Activated naive CD4-positive, alpha-beta T cell treated with anti-CD3 and anti-CD28 coated beads, Interleukin-2, amount 10 ng/mL, durations not matched to agents 7 days and 5 days (primary cell): ENCODE data around the gene PARP12.

Experiments
- CTCF ChIA-PET: fragments of 350-600 bp; sonication (Branson Sonifier 250); formaldehyde crosslinking; loops from one replicate; lab custom pipeline; 2021; ENCODE audit warnings: antibody characterized with exemption; lab: Charles Lee
- DNase-seq: peaks from one replicate; pipeline ENCODE4 v3.0.0-alpha.2; 2020
- H3K27ac Mint-ChIP-seq: one replicate; pipeline ENCODE4 v1.8.0; 2021; ENCODE audit warnings: mild to moderate bottlenecking, moderate library complexity, mixed read lengths
- H3K27me3 Mint-ChIP-seq: one replicate; pipeline ENCODE4 v1.8.0; 2021; ENCODE audit warnings: mild to moderate bottlenecking, mixed read lengths
- H3K36me3 Mint-ChIP-seq: one replicate; pipeline ENCODE4 v1.8.0; 2021; ENCODE audit warnings: mixed read lengths
- H3K4me1 Mint-ChIP-seq: one replicate; pipeline ENCODE4 v1.8.0; 2021; ENCODE audit warnings: mixed read lengths
- H3K4me3 Mint-ChIP-seq: one replicate; pipeline ENCODE4 v1.8.0; 2021; ENCODE audit warnings: mild to moderate bottlenecking, moderate library complexity, mixed read lengths
- H3K9me3 Mint-ChIP-seq: one replicate; pipeline ENCODE4 v1.8.0; 2021; ENCODE audit warnings: mixed read lengths

PARP12 gene

DNA sequence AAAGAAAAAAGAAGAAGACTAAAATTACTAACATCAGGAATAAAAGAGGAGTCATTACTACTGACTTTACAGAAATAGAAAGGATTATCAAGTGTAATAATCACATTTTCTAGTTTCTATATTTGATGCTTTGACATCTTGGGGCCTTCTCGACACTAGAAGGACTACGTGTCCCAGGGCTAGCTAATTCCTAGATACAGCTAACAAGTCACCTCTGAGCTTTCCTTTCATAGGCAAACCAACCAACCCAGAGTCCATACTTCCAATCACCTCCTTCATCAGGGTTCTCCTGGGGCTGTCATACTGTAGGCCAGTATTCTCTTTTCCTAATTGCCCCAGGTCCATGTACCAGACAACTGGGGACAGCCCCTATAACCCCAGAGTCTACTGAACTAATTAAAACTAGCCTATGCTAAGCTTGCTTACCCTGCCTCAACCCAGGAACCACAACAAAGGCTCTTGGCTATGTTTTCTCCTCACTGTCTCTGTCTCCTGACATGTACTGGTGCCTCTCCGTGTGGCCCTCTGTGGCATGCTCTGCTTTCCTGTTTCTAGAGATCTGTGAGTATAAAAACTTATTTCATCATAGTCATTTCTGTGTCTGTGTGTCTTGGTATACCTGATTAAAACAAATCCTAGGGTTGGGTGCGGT lies 6.7 kb upstream of the PARP12 start:
- H3K36me3 Mint-ChIP-seq, result peaks cover 21% of the 10 kb centered on the region
- CTCF ChIA-PET, result no interaction called here
- no peak for DNase-seq
- peaks cover 27% of the 10 kb centered on the region for H3K9me3 Mint-ChIP-seq
- no peak overlapping the region for H3K4me3 Mint-ChIP-seq
- H3K27me3 Mint-ChIP-seq, result peaks cover 21% of the 10 kb centered on the region
- H3K4me1 Mint-ChIP-seq, result peaks cover 6% of the 10 kb centered on the region
- H3K27ac Mint-ChIP-seq, result no peak overlapping the region

DNA sequence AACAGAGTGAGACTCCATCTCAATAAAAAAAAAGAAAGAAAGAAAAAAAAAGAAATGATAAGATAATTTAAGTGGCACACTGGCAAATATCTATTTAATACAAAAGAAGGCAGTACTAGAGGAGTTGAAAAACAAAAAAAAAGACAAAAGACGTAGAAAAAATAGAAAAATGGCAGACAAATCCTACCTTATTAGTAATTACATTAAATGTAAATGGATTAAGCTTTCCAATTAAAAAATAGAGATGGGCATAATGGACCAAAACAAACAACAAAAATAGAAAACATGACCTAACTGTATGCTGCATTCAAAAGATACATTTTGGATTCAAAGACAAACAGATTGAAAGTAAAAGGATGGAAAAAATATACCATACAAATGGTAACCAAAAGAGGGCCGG lies 5.3 kb upstream of the PARP12 start:
- peaks cover 21% of the 10 kb centered on the region for H3K27me3 Mint-ChIP-seq
- DNase-seq, result no peak
- H3K36me3 Mint-ChIP-seq, result peaks cover 24% of the 10 kb centered on the region
- CTCF ChIA-PET, result no interaction called here
- peaks cover 16% of the 10 kb centered on the region for H3K4me1 Mint-ChIP-seq
- H3K4me3 Mint-ChIP-seq, result no peak overlapping the region
- H3K9me3 Mint-ChIP-seq, result peaks cover 27% of the 10 kb centered on the region
- no peak overlapping the region for H3K27ac Mint-ChIP-seq

DNA sequence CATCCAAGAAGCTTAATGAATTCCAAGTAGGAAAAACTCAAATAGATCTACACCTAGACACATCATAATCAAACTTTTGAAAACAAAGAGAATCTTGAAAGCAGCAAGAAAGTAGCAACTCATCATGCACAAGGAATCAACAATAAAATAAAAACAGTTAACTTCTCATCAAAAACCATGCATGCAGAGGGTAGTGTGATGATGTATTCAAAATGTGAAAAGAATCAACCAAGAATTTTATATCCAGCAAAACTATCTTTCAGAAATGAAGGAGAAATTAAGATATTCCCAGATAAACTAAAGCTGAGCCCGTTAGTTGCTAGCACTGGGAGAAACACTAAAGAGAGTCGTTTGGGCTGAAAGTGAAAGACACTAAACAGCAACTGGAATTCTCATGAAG lies 4.3 kb upstream of the PARP12 start:
- H3K4me3 Mint-ChIP-seq, result no peak overlapping the region
- no peak overlapping the region for H3K27ac Mint-ChIP-seq
- peaks cover 27% of the 10 kb centered on the region for H3K9me3 Mint-ChIP-seq
- H3K4me1 Mint-ChIP-seq, result peaks cover 17% of the 10 kb centered on the region
- H3K36me3 Mint-ChIP-seq, result peaks cover 24% of the 10 kb centered on the region
- CTCF ChIA-PET, result no interaction called here
- no peak for DNase-seq
- peaks cover 17% of the 10 kb centered on the region for H3K27me3 Mint-ChIP-seq

DNA sequence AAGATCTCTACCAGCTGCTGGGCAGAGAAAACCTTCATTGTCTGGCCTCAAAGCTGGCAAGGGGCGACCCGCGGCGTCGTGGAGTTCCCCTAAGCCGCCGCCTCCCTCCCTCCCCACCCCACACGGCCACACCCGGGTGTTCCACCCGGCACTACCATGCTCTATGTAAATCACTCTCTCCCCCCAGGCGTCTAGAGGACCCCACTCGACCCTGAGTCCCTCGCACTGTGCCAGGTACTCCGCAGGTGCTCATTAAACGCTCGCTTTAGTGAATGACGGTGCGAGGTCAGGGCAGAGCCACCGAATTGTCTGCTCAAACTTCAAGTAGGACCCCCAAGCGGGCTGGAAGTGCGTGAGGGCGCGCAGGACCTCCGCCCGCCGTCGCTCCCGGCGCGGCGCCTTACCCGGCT lies 628 bp downstream of the PARP12 start:
- peak; percentile 58 for DNase-seq
- H3K27ac Mint-ChIP-seq, result peak overlapping the region; percentile 91
- peaks cover 4% of the 10 kb centered on the region for H3K27me3 Mint-ChIP-seq
- peaks cover 15% of the 10 kb centered on the region for H3K9me3 Mint-ChIP-seq
- H3K36me3 Mint-ChIP-seq, result peaks cover 41% of the 10 kb centered on the region
- CTCF ChIA-PET, result no interaction called here
- peaks cover 54% of the 10 kb centered on the region for H3K4me1 Mint-ChIP-seq
- H3K4me3 Mint-ChIP-seq, result peak overlapping the region; percentile 89

DNA sequence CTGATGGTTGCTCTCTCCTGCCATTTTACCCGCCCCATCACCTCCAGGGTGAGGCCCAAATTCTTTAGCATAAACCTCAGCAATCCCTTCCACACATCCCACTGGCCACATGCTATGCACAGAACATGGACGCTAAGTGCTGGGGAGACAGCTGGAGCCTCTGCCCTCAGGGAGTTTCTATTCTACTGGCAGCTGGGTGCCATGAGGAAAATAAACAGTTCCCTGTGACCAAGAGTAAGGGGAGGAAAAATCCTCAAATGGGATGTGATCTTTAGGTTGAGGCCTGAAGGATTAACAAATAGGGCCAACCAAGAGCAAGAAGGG lies 1.2 kb downstream of the PARP12 start:
- peaks cover 1% of the 10 kb centered on the region for H3K27me3 Mint-ChIP-seq
- H3K9me3 Mint-ChIP-seq, result peaks cover 10% of the 10 kb centered on the region
- H3K4me1 Mint-ChIP-seq, result peaks cover 55% of the 10 kb centered on the region
- CTCF ChIA-PET, result interaction anchor here (0.6 to 0.7 kb wide), 2 partner anchors 419 to 427 kb away, joined by 3 to 6 read pairs; no protein-coding TSS in a partner anchor
- H3K4me3 Mint-ChIP-seq, result peak overlapping the region; percentile 89
- no peak for DNase-seq
- peaks cover 41% of the 10 kb centered on the region for H3K36me3 Mint-ChIP-seq
- H3K27ac Mint-ChIP-seq, result peak overlapping the region; percentile 91

DNA sequence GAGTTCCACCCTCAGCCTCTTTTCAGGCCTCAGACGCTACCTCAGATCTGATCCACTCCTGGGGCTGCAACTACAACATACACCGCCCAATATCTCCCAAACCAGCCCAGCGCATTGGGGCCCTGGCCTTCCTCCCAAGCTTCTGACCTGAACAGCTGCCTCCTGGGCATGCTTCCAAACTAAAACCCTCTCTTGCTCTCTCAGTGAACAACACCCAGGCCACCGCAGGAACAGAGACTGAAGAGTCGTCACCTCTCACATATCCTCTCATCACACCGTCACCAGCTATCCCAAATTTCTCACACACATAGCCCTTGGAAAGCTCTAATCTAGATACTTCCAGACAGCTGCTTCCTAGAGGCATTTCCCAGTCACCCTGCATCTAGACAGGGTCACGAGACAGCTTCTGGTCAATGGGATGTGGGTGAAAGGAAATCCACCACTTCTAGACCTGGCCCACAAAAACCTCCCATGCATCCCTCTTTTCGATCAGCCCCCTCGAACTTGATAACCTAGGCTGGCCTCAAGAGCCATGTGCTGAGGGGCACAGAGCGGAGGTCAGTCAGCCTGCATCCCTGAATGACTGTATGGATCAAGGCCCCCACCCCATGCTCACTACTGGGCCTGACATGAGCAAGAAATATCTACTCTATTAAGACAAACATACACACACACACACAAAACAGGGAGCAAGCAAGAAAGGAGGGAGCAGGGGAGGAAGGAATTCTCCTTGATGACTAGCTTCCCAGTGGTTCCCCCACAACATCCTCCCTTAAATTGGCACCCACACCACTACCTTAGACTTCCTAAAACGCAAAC lies 1.8 kb downstream of the PARP12 start:
- Mint-ChIP-seq H3K4me3 (peak overlapping the region; percentile 89), H3K9me3 (peaks cover 4% of the 10 kb centered on the region), H3K27ac (peak overlapping the region; percentile 91), H3K27me3 (no peaks in the 10 kb centered on the region), H3K4me1 (peaks cover 56% of the 10 kb centered on the region), H3K36me3 (peaks cover 40% of the 10 kb centered on the region)
- CTCF ChIA-PET, result interaction anchor here (0.6 to 1.2 kb wide), 3 partner anchors 265 to 428 kb away, joined by 3 to 6 read pairs (median 4); no protein-coding TSS in a partner anchor
- no peak for DNase-seq

DNA sequence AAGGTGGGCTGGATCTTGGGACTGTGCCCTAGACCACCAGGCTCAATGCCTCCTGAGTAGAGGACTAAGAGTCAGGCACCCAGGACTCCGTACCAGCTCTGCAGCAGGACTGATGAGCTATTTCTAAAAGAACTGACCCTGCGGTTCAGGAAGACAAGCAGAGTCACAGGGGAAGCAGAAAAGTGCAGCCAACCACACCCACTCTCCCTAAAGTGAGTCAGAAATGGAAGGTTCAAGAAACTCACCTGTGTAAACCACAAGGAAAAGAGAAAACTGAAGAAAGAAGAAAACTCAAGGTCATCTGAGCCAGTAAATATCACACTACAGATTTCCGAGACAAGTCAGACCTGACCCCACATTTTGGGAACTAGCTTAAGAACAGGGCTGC lies 2.5 kb downstream of the PARP12 start:
- peak overlapping the region; percentile 50 for H3K27ac Mint-ChIP-seq
- DNase-seq, result no peak
- H3K27me3 Mint-ChIP-seq, result no peaks in the 10 kb centered on the region
- no peaks in the 10 kb centered on the region for H3K9me3 Mint-ChIP-seq
- CTCF ChIA-PET, result interaction anchor here (0.6 to 1.2 kb wide), 2 partner anchors 20 to 266 kb away, joined by 3 to 4 read pairs; no protein-coding TSS in a partner anchor
- H3K4me1 Mint-ChIP-seq, result peaks cover 60% of the 10 kb centered on the region
- no peak overlapping the region for H3K4me3 Mint-ChIP-seq
- H3K36me3 Mint-ChIP-seq, result peaks cover 43% of the 10 kb centered on the region

DNA sequence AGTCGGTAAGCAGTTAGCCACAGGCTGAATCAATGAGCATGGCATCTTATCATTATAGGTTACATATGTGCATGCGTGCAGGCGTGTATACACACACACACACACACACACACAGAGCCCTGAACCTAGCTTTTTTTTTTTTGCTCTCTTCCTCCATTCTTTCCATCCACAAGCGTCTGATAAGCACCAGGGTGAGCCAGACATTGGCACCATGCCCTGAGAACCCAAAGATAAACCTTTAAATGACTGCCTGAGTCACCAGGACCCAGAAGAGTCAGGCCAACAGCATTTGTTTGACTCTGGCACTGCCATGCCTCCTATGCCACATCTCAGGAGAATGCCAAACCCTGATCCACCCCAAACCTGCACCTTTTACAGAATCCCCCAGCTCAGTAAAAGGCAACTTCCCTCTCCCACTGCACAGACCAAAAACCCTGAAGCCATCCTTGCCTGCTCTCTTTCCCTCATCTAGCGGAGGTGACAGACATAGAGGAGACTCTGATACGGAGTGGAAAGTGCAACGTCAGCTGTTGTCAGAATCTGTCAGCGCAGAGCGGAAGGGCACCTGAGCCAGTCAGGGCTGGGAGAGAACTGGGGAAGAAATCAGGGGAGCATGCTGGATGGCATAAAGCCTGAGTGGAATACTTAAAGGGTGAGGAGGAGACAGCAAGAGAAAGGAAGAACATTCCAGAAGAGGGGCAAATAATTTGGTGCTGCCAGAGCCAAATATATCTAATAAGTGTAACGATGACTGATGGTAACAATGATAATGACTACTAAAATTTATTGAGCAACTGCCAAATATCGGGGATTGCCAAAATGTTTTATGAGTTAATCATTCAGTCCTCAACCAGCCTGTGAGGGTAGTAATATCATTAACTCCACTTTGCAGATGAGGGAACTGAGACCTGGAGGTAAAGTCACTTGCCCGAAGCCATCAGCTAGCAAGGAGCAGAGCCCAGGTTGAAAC lies 3.2 kb downstream of the PARP12 start:
- Mint-ChIP-seq H3K27me3 (no peaks in the 10 kb centered on the region), H3K4me1 (peaks cover 65% of the 10 kb centered on the region), H3K27ac (peak overlapping the region; percentile 68), H3K4me3 (peak overlapping the region; percentile 13), H3K36me3 (peaks cover 47% of the 10 kb centered on the region), H3K9me3 (no peaks in the 10 kb centered on the region)
- no peak for DNase-seq
- CTCF ChIA-PET, result interaction anchor here (0.6 kb wide), 1 partner anchor 20 kb away, joined by 3 read pairs; no protein-coding TSS in a partner anchor

DNA sequence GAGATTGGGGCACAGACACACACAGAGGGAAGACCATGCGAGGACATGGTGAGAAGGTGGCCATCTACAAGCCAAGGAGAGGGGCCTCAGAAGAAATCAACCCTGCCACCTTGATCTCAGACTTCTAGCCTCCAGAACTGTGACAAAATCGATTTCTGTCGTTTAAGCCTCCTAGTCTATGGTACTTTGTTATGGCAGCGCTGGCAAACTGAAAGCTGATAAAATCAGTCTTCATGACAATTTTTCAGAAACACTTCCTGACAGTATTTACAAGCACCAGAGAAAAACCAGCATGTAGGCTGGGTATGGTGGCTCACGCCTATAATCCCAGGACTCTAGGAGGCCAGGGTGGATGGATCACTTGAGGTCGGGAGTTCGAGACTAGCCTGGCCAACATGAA lies 4.2 kb downstream of the PARP12 start:
- Mint-ChIP-seq H3K9me3 (no peaks in the 10 kb centered on the region), H3K27me3 (no peaks in the 10 kb centered on the region), H3K4me3 (peak overlapping the region; percentile 40), H3K4me1 (peaks cover 71% of the 10 kb centered on the region), H3K27ac (peak overlapping the region; percentile 68), H3K36me3 (peaks cover 54% of the 10 kb centered on the region)
- no peak for DNase-seq
- CTCF ChIA-PET, result no interaction called here

DNA sequence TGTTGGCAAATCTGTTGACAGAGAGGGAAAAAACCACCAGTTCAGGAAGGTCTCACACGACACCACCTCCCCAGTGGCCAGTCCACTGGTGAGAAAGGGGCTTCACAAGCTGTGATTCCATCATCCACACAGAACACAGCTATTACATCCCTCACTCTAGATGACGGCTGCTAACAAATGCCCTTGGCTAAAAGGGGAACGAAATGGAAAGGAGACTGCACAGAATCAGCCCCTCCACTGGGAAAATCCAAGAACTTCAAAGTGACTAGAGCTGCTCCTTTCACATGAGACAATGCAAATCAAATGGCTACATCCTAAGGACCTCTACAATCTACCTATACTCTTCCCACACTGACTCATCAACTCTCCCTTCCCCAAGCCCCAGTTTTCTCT lies 5.6 kb downstream of the PARP12 start:
- Mint-ChIP-seq H3K4me1 (peaks cover 70% of the 10 kb centered on the region), H3K36me3 (peaks cover 65% of the 10 kb centered on the region), H3K27me3 (no peaks in the 10 kb centered on the region), H3K27ac (no peak overlapping the region), H3K4me3 (no peak overlapping the region), H3K9me3 (no peaks in the 10 kb centered on the region)
- CTCF ChIA-PET, result interaction anchor here (0.7 to 1.1 kb wide), 3 partner anchors 44 to 247 kb away, joined by 3 read pairs; no protein-coding TSS in a partner anchor
- no peak for DNase-seq

DNA sequence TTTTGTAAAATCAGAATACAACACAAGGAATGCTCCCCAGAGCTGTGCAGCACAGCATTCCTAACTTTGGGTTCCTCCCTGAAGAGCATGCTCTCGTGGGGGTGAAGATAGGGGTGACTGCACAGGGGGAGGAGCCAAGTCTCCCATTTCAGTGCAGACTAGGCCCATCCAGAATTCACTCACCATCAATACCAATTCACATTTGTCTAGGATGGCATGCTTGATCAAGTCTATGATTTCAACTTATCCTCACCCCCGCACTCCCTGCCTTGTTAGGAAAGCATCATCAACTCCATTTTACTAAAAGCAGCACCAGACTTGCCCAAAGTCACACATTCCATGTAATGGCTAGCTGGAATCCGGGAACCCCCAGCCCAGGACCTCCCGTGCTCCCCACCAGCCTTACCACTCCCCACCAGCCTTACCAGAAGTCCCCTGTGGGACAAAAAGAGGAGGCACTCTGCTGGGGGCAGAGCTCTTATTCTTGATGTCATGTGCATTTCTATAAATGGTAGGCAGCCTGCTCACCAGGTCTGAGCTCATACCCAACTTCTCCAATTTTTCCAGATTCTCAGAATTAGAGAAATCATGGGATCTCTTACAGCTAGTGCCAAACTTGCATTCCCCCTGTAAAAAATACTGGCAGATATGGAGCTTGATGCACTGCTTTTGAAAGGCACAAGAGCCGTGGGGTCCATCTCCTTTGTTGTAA lies 6.2 kb downstream of the PARP12 start:
- Mint-ChIP-seq H3K27ac (no peak overlapping the region), H3K4me1 (peaks cover 68% of the 10 kb centered on the region), H3K36me3 (peaks cover 69% of the 10 kb centered on the region), H3K9me3 (no peaks in the 10 kb centered on the region), H3K4me3 (no peak overlapping the region), H3K27me3 (no peaks in the 10 kb centered on the region)
- DNase-seq, result no peak
- CTCF ChIA-PET, result interaction anchor here (0.7 to 1.1 kb wide), 3 partner anchors 44 to 248 kb away, joined by 3 read pairs; no protein-coding TSS in a partner anchor

DNA sequence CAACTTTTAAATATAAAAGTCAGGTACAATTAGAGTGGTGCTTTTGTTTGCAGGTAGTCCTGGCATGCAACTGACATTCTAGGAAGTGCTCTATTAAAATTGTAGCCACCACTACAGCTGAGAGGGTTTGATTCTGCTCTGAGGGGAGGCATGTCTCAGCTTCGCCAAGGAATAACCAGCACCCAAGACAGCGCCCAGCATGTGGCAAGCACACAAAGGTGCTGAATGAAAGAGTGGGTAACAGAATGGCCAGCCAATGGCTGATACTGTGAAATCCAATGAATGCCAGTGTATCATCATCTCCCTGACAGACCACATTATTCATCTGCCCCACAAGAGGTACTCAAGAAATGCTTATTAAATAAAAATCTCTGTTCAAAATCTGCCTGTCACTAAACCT lies 6.9 kb downstream of the PARP12 start:
- Mint-ChIP-seq H3K27ac (no peak overlapping the region), H3K9me3 (no peaks in the 10 kb centered on the region), H3K36me3 (peaks cover 62% of the 10 kb centered on the region), H3K4me3 (no peak overlapping the region), H3K4me1 (peaks cover 61% of the 10 kb centered on the region), H3K27me3 (no peaks in the 10 kb centered on the region)
- CTCF ChIA-PET, result no interaction called here
- no peak for DNase-seq

DNA sequence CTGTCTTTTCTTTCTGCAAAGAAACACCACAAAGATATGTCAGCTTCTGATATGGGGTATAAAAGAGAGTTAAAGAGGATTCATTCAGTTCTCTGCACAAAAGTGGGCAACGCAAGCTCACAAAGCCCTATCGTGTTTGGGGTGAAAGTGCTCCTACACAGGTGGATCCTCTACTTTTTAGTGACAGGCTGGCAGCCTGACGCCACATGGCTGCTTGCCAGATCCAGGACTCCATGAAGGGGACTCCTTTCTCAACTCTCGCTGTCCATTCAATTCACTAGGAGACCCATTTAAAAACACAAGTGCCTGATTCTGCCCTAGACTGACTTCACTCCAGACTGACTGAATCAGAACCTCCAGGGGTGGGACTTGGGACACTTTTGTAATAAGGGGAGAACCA lies 8.0 kb downstream of the PARP12 start:
- H3K27ac Mint-ChIP-seq, result no peak overlapping the region
- H3K4me1 Mint-ChIP-seq, result peaks cover 50% of the 10 kb centered on the region
- no peak overlapping the region for H3K4me3 Mint-ChIP-seq
- H3K36me3 Mint-ChIP-seq, result peaks cover 67% of the 10 kb centered on the region
- CTCF ChIA-PET, result no interaction called here
- DNase-seq, result no peak
- H3K9me3 Mint-ChIP-seq, result no peaks in the 10 kb centered on the region
- H3K27me3 Mint-ChIP-seq, result no peaks in the 10 kb centered on the region
